AG09309 (cell line): ENCODE data around the gene SLC26A9.
A peak's percentile ranks its signal among the peaks of the same experiment; 100 is the strongest.

ENCODE experiments used
- DNase-seq: peaks from one replicate; pipeline ENCODE4 v3.0.0-alpha.2; 2010; ENCODE audit warnings: low read depth
- H3K4me3 ChIP-seq: 2 replicates; pipeline ENCODE4 v1.5.1; 2011; ENCODE audit warnings: mild to moderate bottlenecking, low read depth, low read length, moderate library complexity; ENCODE audit not compliant: control insufficient read depth
- CTCF ChIP-seq: IDR thresholded peaks from 2 replicates; pipeline ENCODE4 v1.5.1; 2011; ENCODE audit warnings: mild to moderate bottlenecking, low read depth, low read length, inconsistent platforms; ENCODE audit not compliant: insufficient read depth, control insufficient read depth; ENCODE audit errors: missing control alignments

The SLC26A9 gene

GRCh38 chr1:205969229-205969628 lies 26.0 kb upstream of the SLC26A9 start:
- no peak for DNase-seq
- H3K4me3 ChIP-seq, result no peak overlapping the region
- no peak for TF ChIP-seq CTCF

- TF ChIP-seq CTCF, result no peak
- no peak overlapping the region for H3K4me3 ChIP-seq
- no peak for DNase-seq
These were observed 24.5 kb upstream of the SLC26A9 start for GRCh38 chr1:205967554-205968335.

GRCh38 chr1:205965036-205965884 lies 22.0 kb upstream of the SLC26A9 start:
- DNase-seq, result no peak
- no peak overlapping the region for H3K4me3 ChIP-seq
- no peak for TF ChIP-seq CTCF

GRCh38 chr1:205963352-205964155 lies 20.3 kb upstream of the SLC26A9 start:
- no peak overlapping the region for H3K4me3 ChIP-seq
- TF ChIP-seq CTCF, result no peak
- DNase-seq, result peak; percentile 62

- DNase-seq, result no peak
- no peak overlapping the region for H3K4me3 ChIP-seq
- no peak for TF ChIP-seq CTCF
These were observed 19.6 kb upstream of the SLC26A9 start for GRCh38 chr1:205962821-205963221.
